ENCODE data around the gene SGMS1.

GRCh38 chr10:50347394-50347802 is 276.4 kb downstream of the SGMS1 start:
- no peak for TF ChIP-seq GATA2 (CRISPR knock-in tag; IDR thresholded peaks at IDR 0.05)
- no peak for TF ChIP-seq SIN3A (IDR thresholded peaks at IDR 0.05; ENCODE audit: borderline replicate concordance, low read depth, low read length)
- no peak for TF ChIP-seq IRF3 (IDR thresholded peaks at IDR 0.05; ENCODE audit: low read depth, low read length)
- TF ChIP-seq, protein P1, sequence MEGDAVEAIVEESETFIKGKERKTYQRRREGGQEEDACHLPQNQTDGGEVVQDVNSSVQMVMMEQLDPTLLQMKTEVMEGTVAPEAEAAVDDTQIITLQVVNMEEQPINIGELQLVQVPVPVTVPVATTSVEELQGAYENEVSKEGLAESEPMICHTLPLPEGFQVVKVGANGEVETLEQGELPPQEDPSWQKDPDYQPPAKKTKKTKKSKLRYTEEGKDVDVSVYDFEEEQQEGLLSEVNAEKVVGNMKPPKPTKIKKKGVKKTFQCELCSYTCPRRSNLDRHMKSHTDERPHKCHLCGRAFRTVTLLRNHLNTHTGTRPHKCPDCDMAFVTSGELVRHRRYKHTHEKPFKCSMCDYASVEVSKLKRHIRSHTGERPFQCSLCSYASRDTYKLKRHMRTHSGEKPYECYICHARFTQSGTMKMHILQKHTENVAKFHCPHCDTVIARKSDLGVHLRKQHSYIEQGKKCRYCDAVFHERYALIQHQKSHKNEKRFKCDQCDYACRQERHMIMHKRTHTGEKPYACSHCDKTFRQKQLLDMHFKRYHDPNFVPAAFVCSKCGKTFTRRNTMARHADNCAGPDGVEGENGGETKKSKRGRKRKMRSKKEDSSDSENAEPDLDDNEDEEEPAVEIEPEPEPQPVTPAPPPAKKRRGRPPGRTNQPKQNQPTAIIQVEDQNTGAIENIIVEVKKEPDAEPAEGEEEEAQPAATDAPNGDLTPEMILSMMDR (IDR thresholded peaks at IDR 0.05), result no peak
- TF ChIP-seq, protein P2, sequence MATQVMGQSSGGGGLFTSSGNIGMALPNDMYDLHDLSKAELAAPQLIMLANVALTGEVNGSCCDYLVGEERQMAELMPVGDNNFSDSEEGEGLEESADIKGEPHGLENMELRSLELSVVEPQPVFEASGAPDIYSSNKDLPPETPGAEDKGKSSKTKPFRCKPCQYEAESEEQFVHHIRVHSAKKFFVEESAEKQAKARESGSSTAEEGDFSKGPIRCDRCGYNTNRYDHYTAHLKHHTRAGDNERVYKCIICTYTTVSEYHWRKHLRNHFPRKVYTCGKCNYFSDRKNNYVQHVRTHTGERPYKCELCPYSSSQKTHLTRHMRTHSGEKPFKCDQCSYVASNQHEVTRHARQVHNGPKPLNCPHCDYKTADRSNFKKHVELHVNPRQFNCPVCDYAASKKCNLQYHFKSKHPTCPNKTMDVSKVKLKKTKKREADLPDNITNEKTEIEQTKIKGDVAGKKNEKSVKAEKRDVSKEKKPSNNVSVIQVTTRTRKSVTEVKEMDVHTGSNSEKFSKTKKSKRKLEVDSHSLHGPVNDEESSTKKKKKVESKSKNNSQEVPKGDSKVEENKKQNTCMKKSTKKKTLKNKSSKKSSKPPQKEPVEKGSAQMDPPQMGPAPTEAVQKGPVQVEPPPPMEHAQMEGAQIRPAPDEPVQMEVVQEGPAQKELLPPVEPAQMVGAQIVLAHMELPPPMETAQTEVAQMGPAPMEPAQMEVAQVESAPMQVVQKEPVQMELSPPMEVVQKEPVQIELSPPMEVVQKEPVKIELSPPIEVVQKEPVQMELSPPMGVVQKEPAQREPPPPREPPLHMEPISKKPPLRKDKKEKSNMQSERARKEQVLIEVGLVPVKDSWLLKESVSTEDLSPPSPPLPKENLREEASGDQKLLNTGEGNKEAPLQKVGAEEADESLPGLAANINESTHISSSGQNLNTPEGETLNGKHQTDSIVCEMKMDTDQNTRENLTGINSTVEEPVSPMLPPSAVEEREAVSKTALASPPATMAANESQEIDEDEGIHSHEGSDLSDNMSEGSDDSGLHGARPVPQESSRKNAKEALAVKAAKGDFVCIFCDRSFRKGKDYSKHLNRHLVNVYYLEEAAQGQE (IDR thresholded peaks at IDR 0.05; ENCODE audit: low read depth, low read length), result no peak
- TF ChIP-seq FOSL2 (IDR thresholded peaks at IDR 0.05; ENCODE audit: borderline replicate concordance, low read depth), result no peak
- TF ChIP-seq GABPA (IDR thresholded peaks at IDR 0.05; ENCODE audit: low read depth), result no peak
- TF ChIP-seq EZH2phosphoT487 (IDR thresholded peaks at IDR 0.05; ENCODE audit: borderline replicate concordance, low read depth), result no peak
- TF ChIP-seq, protein P3, sequence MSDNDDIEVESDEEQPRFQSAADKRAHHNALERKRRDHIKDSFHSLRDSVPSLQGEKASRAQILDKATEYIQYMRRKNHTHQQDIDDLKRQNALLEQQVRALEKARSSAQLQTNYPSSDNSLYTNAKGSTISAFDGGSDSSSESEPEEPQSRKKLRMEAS (IDR thresholded peaks at IDR 0.05; ENCODE audit: low read depth), result no peak
- no peak for TF ChIP-seq TAF1 (IDR thresholded peaks at IDR 0.05; ENCODE audit: borderline replicate concordance, low read depth, low read length)
- no peak for TF ChIP-seq POLR2AphosphoS5 (IDR thresholded peaks at IDR 0.05; ENCODE audit: low read depth, low read length)
- no peak for TF ChIP-seq TEAD4 (IDR thresholded peaks at IDR 0.05; ENCODE audit: borderline replicate concordance, insufficient read depth)
- no peak for TF ChIP-seq NRF1 (IDR thresholded peaks at IDR 0.05; ENCODE audit: low read depth, low read length)
- no peak for TF ChIP-seq USF2 (IDR thresholded peaks at IDR 0.05; ENCODE audit: borderline replicate concordance, low read depth, low read length)
